Measurements from ENCODE around the gene SATB2.

Gene SATB2

DNA sequence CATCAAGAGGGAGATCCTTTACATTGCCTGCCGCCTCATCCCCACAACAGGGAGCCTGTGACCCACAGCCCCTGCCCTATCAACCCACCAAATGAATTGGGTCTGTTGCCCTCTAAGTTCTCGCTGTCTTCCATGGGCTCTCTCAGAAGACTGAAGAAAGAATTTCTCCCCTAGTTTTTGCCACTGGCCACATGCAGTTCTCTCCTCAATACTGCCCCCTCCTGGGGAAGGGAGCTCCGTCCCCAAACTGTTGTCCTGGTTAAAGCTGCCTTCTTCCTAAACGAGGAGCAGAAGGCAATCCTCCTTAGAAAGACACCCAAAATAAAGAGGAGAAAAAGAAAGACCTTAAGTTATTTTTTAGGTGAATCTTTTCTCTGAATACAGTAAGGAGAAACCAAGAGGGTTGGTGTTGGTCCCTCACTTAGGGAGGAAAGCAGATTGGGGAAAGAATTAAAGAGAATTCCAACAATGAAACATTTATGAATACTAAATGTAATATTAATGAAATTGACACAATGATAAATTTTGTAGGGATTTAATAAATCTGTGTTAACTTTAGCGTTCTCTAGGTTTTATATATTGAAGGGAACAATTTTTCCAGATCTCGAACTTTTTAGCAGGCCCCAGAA is 31.1 kb upstream of the SATB2 start:
- peak; percentile 82 for TF ChIP-seq CTCF (IDR thresholded peaks at IDR 0.05; ENCODE audit: extremely low read depth, insufficient read depth, missing control alignments)
- peak; percentile 56 for DNase-seq (ENCODE audit: low spot score)
- in situ Hi-C loops (cut with MboI; ENCODE audit: low pct_unique_long_range_greater_than_20kb, low sequenced_read_pairs, unreplicated experiment): loop anchor here (10.0 kb wide), 1 partner anchor 1174 kb away; no protein-coding TSS in a partner anchor

GRCh38 chr2:199485732-199486335 is 28.1 kb upstream of the SATB2 start:
- peak; percentile 74 for TF ChIP-seq CTCF (IDR thresholded peaks at IDR 0.05; ENCODE audit: extremely low read depth, insufficient read depth, missing control alignments)
- DNase-seq (ENCODE audit: low spot score): peak; percentile 42
- in situ Hi-C loops (cut with MboI; ENCODE audit: low pct_unique_long_range_greater_than_20kb, low sequenced_read_pairs, unreplicated experiment): loop anchor here (10.0 kb wide), 1 partner anchor 1171 kb away; no protein-coding TSS in a partner anchor

GRCh38 chr2:199484927-199485326 is 27.2 kb upstream of the SATB2 start:
- in situ Hi-C loops (cut with MboI; ENCODE audit: low pct_unique_long_range_greater_than_20kb, low sequenced_read_pairs, unreplicated experiment): loop anchor here (10.0 kb wide), 1 partner anchor 1170 kb away; no protein-coding TSS in a partner anchor
- no peak for DNase-seq (ENCODE audit: low spot score)
- peak; percentile 32 for TF ChIP-seq CTCF (IDR thresholded peaks at IDR 0.05; ENCODE audit: extremely low read depth, insufficient read depth, missing control alignments)

GRCh38 chr2:199480966-199481365 is 23.2 kb upstream of the SATB2 start:
- DNase-seq (ENCODE audit: low spot score): no peak
- in situ Hi-C loops (cut with MboI; ENCODE audit: low pct_unique_long_range_greater_than_20kb, low sequenced_read_pairs, unreplicated experiment): loop anchor here (10.0 kb wide), 1 partner anchor 1166 kb away; no protein-coding TSS in a partner anchor
- TF ChIP-seq CTCF (IDR thresholded peaks at IDR 0.05; ENCODE audit: extremely low read depth, insufficient read depth, missing control alignments): no peak

DNA sequence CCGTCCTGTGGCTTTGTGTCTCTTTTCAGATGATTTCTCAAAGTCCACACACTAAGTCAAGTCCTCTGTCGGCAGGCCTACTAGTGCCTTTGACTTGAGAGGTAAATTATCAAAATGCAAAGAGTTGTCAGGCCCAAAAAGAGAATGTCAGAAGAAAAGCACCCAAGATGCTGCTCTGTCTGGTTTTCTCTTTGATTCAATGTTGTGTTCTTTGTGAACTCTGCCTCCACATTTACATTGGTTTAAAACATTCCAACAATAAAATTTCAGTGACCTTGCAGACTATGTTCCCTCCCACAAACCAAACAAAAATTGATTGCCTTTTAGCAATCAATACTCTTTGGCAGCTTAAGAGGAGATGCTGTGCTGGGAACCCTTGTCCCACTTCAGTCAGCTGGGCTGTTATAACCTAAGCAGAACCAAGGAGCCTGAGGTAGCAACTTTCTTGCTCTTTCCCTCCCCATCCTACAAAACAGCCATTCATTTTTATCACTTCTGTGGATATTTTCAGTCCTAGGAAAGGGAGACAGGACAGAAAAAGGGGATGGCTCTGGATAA is 19.6 kb upstream of the SATB2 start:
- no peak for DNase-seq (ENCODE audit: low spot score)
- in situ Hi-C loops (cut with MboI; ENCODE audit: low pct_unique_long_range_greater_than_20kb, low sequenced_read_pairs, unreplicated experiment): no loop called here
- no peak for TF ChIP-seq CTCF (IDR thresholded peaks at IDR 0.05; ENCODE audit: extremely low read depth, insufficient read depth, missing control alignments)

GRCh38 chr2:199471443-199472057 is 13.8 kb upstream of the SATB2 start:
- TF ChIP-seq CTCF (IDR thresholded peaks at IDR 0.05; ENCODE audit: extremely low read depth, insufficient read depth, missing control alignments): peak; percentile 42
- peak; percentile 59 for DNase-seq (ENCODE audit: low spot score)
- in situ Hi-C loops (cut with MboI; ENCODE audit: low pct_unique_long_range_greater_than_20kb, low sequenced_read_pairs, unreplicated experiment): no loop called here
